ENCODE data around the gene PTPRN2. TPM values are rescaled to one million over a fixed set of nuclear protein-coding genes. Genes with fewer than 3 reads are reported as not detected.

The PTPRN2 gene
- total and polyA plus RNA-seq, 9 of the 15 experiments (the other 6 are each of a cell fraction or from before 2014, with no cell fraction given), result not detected

DNA sequence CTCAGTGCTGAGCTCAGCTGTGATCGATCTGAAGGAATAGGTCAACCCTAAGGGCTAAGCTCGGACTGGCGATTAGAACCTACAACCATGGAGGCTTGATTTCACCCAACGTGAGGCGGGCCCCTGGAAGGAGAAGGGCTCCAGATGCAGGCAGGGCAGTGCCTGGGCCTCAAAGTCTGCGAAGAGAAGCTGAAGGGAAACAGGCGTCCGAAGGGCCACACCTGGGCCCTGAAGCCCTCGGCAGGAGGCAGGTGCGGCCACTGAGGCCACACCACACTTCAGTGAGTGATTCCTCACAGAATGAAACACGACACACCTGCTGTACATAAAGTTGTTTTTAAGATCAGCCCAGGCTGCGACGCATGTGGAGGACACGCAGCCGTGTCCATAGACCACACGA lies 198.7 kb downstream of the PTPRN2 start:
- no peak for FAIRE-seq
- in situ Hi-C loops (cut with MboI), result no loop called here
- POLR2A ChIA-PET, result interaction anchor here (1.6 kb wide), 1 partner anchor 14 kb away, joined by 4 read pairs; no protein-coding TSS in a partner anchor

More for the DNA sequence above, 198.7 kb downstream of the PTPRN2 start:
- H3K27me3 ChIP-seq (ENCODE audit: control insufficient read depth in 2 of 2, insufficient read depth in 2 of 2, low read length in 2 of 2), result peaks cover 33 to 71% of the 10 kb centered on the region in 2 experiments; a peak in 4 of 5 replicates
- CTCF ChIA-PET (ENCODE audit: low intra/inter-chr PET ratio), result no interaction called here
- ATAC-seq (no peak), DNase-seq (ENCODE audit: extremely low read depth in 1 of 4, low spot score in 3 of 4) (no peak)
- no peaks in the 10 kb centered on the region for H3K9me1 ChIP-seq (ENCODE audit: control insufficient read depth, insufficient read depth, low read length)
- intact Hi-C loops (cut with micrococcal nuclease), result no loop called here
- H3K79me2 ChIP-seq (ENCODE audit: control insufficient read depth, insufficient read depth, low read length), result no peaks in the 10 kb centered on the region
- no peak overlapping the region for H2AFZ ChIP-seq (ENCODE audit: low read depth, low read length)
- H3K36me3 ChIP-seq (ENCODE audit: control insufficient read depth, insufficient read depth, low read length), result no peaks in the 10 kb centered on the region
- no peaks in the 10 kb centered on the region for H3K9me3 ChIP-seq (replicated peaks; ENCODE audit: control insufficient read depth, insufficient read depth, low read depth, low read length)
- H3K27ac ChIP-seq (ENCODE audit: extremely low read depth, low read depth, low read length), result no peak overlapping the region
- no TSS peak for BruUV-seq (replicated peaks)
- under 1% methylated on average over 16 of the region's 16 CpGs for WGBS (ENCODE audit: insufficient coverage, low coverage, missing lambda C conversion rate)
- no peak overlapping the region for H3K9ac ChIP-seq (ENCODE audit: insufficient read depth in 1 of 2, low read depth in 2 of 2, low read length in 2 of 2)
- no peak overlapping the region for H3K4me2 ChIP-seq (ENCODE audit: insufficient read depth, low read length)
- no peak overlapping the region for H3K4me3 ChIP-seq
- H4K20me1 ChIP-seq (replicated peaks; ENCODE audit: control insufficient read depth, insufficient read depth, low read length), result peaks cover 3% of the 10 kb centered on the region; the same call in 1 of the 2 replicates
- no peak for TF ChIP-seq GATAD2B (IDR thresholded peaks at IDR 0.05; ENCODE audit: borderline replicate concordance)
- TF ChIP-seq MAFG (tag; conservative IDR thresholded peaks at IDR 0.05), result no peak
- no peak for TF ChIP-seq U2AF2 (optimal IDR thresholded peaks at IDR 0.05; ENCODE audit: low read depth, low read length)
- no peak for TF ChIP-seq ZNF444 (CRISPR knock-in tag; IDR thresholded peaks at IDR 0.05)
- TF ChIP-seq RNF2 (IDR thresholded peaks at IDR 0.05), result no peak
- no peak for TF ChIP-seq GATA2 (CRISPR knock-in tag; IDR thresholded peaks at IDR 0.05)
- TF ChIP-seq, protein P1, sequence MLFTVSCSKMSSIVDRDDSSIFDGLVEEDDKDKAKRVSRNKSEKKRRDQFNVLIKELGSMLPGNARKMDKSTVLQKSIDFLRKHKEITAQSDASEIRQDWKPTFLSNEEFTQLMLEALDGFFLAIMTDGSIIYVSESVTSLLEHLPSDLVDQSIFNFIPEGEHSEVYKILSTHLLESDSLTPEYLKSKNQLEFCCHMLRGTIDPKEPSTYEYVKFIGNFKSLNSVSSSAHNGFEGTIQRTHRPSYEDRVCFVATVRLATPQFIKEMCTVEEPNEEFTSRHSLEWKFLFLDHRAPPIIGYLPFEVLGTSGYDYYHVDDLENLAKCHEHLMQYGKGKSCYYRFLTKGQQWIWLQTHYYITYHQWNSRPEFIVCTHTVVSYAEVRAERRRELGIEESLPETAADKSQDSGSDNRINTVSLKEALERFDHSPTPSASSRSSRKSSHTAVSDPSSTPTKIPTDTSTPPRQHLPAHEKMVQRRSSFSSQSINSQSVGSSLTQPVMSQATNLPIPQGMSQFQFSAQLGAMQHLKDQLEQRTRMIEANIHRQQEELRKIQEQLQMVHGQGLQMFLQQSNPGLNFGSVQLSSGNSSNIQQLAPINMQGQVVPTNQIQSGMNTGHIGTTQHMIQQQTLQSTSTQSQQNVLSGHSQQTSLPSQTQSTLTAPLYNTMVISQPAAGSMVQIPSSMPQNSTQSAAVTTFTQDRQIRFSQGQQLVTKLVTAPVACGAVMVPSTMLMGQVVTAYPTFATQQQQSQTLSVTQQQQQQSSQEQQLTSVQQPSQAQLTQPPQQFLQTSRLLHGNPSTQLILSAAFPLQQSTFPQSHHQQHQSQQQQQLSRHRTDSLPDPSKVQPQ (CRISPR knock-in tag; IDR thresholded peaks at IDR 0.05; ENCODE audit: borderline replicate concordance), result no peak
- no peak for TF ChIP-seq SUPT5H (IDR thresholded peaks at IDR 0.05)
- TF ChIP-seq ZNF184 (CRISPR knock-in tag; IDR thresholded peaks at IDR 0.05), result no peak
- no peak for TF ChIP-seq PHTF2 (CRISPR knock-in tag; IDR thresholded peaks at IDR 0.05)
- no peak for TF ChIP-seq ZNF134 (CRISPR knock-in tag; conservative IDR thresholded peaks at IDR 0.05)
- no peak for TF ChIP-seq CREB1 (IDR thresholded peaks at IDR 0.05)
- TF ChIP-seq CREB1 (CRISPR knock-in tag; IDR thresholded peaks at IDR 0.05), result no peak
- no peak for TF ChIP-seq HLTF (IDR thresholded peaks at IDR 0.05)
- TF ChIP-seq, protein P2, sequence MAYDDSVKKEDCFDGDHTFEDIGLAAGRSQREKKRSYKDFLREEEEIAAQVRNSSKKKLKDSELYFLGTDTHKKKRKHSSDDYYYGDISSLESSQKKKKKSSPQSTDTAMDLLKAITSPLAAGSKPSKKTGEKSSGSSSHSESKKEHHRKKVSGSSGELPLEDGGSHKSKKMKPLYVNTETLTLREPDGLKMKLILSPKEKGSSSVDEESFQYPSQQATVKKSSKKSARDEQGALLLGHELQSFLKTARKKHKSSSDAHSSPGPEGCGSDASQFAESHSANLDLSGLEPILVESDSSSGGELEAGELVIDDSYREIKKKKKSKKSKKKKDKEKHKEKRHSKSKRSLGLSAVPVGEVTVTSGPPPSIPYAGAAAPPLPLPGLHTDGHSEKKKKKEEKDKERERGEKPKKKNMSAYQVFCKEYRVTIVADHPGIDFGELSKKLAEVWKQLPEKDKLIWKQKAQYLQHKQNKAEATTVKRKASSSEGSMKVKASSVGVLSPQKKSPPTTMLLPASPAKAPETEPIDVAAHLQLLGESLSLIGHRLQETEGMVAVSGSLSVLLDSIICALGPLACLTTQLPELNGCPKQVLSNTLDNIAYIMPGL (CRISPR knock-in tag; IDR thresholded peaks at IDR 0.05), result no peak
- H3K4me1 ChIP-seq (replicated peaks in 1 of 2; ENCODE audit: control insufficient read depth in 2 of 2, insufficient read depth in 2 of 2, low read length in 2 of 2), result no peaks in the 10 kb centered on the region
